ENCODE data around the gene KSR2.

DNA sequence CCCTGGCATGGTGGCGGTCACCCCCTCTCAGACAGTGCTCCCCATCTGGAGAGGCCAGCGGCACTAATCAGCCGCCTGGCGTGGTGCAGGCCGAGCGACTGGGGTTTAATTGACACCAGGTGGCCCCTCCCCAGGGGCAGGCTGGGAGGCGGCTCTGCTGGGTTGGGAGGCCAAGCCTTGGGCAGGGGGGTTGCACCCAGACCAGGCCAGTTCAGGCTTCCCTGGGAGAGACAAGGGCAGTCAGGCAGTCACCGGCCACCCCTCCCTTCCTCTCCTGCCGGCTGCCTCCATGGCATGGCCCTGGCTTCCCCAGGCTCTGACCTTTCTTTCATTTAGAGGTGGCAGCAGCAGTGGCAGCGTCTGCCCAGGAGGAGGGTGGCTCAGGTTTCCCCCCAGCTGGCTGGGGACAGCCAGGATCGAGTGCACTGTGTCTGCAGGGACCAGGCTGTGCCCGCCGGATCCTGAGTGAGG lies 529.2 kb downstream of the KSR2 start:
- TF ChIP-seq MXI1 (IDR thresholded peaks at IDR 0.05; ENCODE audit: borderline replicate concordance, low read depth, low read length) (no peak), POLR2A (IDR thresholded peaks at IDR 0.05; ENCODE audit: low read depth, low read length) (no peak), MAFK (IDR thresholded peaks at IDR 0.05; ENCODE audit: low read depth, low read length) (no peak), SMC3 (IDR thresholded peaks at IDR 0.05; ENCODE audit: low read depth, low read length) (no peak), RFX5 (IDR thresholded peaks at IDR 0.05; ENCODE audit: low read depth, low read length) (no peak), CEBPB (IDR thresholded peaks at IDR 0.05; ENCODE audit: low read depth, low read length) (no peak), BHLHE40 (IDR thresholded peaks at IDR 0.05; ENCODE audit: low read depth, low read length) (no peak), CHD1 (IDR thresholded peaks at IDR 0.05; ENCODE audit: low read depth, low read length) (no peak), RCOR1 (IDR thresholded peaks at IDR 0.05; ENCODE audit: insufficient replicate concordance, low read length) (no peak), RAD21 (IDR thresholded peaks at IDR 0.05; ENCODE audit: low read length) (no peak)
- TF ChIP-seq, protein P1, sequence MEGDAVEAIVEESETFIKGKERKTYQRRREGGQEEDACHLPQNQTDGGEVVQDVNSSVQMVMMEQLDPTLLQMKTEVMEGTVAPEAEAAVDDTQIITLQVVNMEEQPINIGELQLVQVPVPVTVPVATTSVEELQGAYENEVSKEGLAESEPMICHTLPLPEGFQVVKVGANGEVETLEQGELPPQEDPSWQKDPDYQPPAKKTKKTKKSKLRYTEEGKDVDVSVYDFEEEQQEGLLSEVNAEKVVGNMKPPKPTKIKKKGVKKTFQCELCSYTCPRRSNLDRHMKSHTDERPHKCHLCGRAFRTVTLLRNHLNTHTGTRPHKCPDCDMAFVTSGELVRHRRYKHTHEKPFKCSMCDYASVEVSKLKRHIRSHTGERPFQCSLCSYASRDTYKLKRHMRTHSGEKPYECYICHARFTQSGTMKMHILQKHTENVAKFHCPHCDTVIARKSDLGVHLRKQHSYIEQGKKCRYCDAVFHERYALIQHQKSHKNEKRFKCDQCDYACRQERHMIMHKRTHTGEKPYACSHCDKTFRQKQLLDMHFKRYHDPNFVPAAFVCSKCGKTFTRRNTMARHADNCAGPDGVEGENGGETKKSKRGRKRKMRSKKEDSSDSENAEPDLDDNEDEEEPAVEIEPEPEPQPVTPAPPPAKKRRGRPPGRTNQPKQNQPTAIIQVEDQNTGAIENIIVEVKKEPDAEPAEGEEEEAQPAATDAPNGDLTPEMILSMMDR (conservative IDR thresholded peaks at IDR 0.05; ENCODE audit: low read depth, low read length), result no peak
- TF ChIP-seq, protein P2, sequence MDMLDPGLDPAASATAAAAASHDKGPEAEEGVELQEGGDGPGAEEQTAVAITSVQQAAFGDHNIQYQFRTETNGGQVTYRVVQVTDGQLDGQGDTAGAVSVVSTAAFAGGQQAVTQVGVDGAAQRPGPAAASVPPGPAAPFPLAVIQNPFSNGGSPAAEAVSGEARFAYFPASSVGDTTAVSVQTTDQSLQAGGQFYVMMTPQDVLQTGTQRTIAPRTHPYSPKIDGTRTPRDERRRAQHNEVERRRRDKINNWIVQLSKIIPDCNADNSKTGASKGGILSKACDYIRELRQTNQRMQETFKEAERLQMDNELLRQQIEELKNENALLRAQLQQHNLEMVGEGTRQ (IDR thresholded peaks at IDR 0.05; ENCODE audit: low read depth, low read length), result no peak

Measured in IMR-90 (cell line).